B cell (primary cell): ENCODE results near the gene CRTC1. TPM values are rescaled to one million over a fixed set of nuclear protein-coding genes. Genes with fewer than 3 reads are reported as not detected.

Experiments used
- ATAC-seq: fragments of 200-7000 bp; cut with Tn5 transposase; one replicate; pipeline ENCODE4 v1.10.0; 2021; ENCODE audit warnings: low read depth, mild to moderate bottlenecking, moderate number of reproducible peaks, moderate library complexity
- CTCF ChIA-PET: fragments of 350-600 bp; sonication (Branson Sonifier 250); formaldehyde crosslinking; loops from one replicate; lab custom pipeline; 2021; ENCODE audit warnings: antibody characterized with exemption, inconsistent platforms; lab: Charles Lee
- POLR2A ChIA-PET: fragments of 350-600 bp; sonication (Branson Sonifier 250); formaldehyde crosslinking; loops from one replicate; lab custom pipeline; 2021; ENCODE audit warnings: antibody characterized with exemption; lab: Charles Lee
- DNase-seq: peaks from one replicate; pipeline ENCODE4 v3.0.0; 2013
- H2AFZ ChIP-seq: 2 replicates; pipeline ENCODE4 v1.6.1; 2012; ENCODE audit warnings: mild to moderate bottlenecking, low read depth, low read length; ENCODE audit not compliant: insufficient read depth, poor library complexity, severe bottlenecking
- H3K27ac ChIP-seq, 2 donors: 1 replicate in 1 of 2; 2 replicates in 1 of 2; pipeline ENCODE4 v1.5.1; 2012 to 2013; ENCODE audit warnings: low read length in 2 of 2, mild to moderate bottlenecking in 2 of 2, moderate library complexity in 1 of 2
- H3K27me3 ChIP-seq, 4 experiments: fragments of 200-600 bp in 1 of 4; sonication (generic) in 1 of 4; replicated peaks in 1 of 4; 1 replicate in 2 of 4; 2 replicates in 2 of 4; pipeline versions ENCODE4 v1.6.1 to v1.7.0; 2013 to 2016; ENCODE audit warnings: low read length in 3 of 4, mild to moderate bottlenecking in 2 of 4, mixed read lengths in 1 of 4, moderate library complexity in 1 of 4; ENCODE audit not compliant: insufficient read depth in 4 of 4, control insufficient read depth in 3 of 4; ENCODE audit errors: control extremely low read depth in 1 of 4
- H3K36me3 ChIP-seq, 2 experiments: replicated peaks in 1 of 2; 1 replicate in 1 of 2; 2 replicates in 1 of 2; pipeline versions ENCODE4 v1.6.1 to v1.7.1; 2013; ENCODE audit warnings: low read length in 1 of 2; ENCODE audit not compliant: insufficient read depth in 2 of 2, control insufficient read depth in 1 of 2; ENCODE audit errors: control extremely low read depth in 1 of 2, extremely low read depth in 1 of 2
- H3K4me1 ChIP-seq, 2 donors: fragments of 200-600 bp in 1 of 2; sonication (generic) in 1 of 2; 1 replicate in 1 of 2; 2 replicates in 1 of 2; pipeline versions ENCODE4 v1.5.1 to v1.6.1; 2013 to 2017; ENCODE audit warnings: low read length in 2 of 2; ENCODE audit not compliant: control insufficient read depth in 2 of 2, insufficient read depth in 2 of 2
- H3K4me2 ChIP-seq: replicated peaks from 2 replicates; pipeline ENCODE3; 2012; ENCODE audit warnings: mild to moderate bottlenecking, low read depth, low read length; ENCODE audit not compliant: poor library complexity, severe bottlenecking
- H3K4me3 ChIP-seq, 5 experiments: fragments of 200-600 bp in 1 of 5; sonication (generic) in 1 of 5; 1 replicate in 3 of 5; 2 replicates in 2 of 5; pipeline versions ENCODE4 v1.5.1 to v1.7.0; 2011 to 2016; ENCODE audit warnings: low read length in 4 of 5, mild to moderate bottlenecking in 4 of 5, low read depth in 2 of 5, control low read depth in 1 of 5, moderate library complexity in 1 of 5; ENCODE audit not compliant: insufficient read depth in 1 of 5; ENCODE audit errors: control extremely low read depth in 1 of 5, extremely low read depth in 1 of 5
- H3K79me2 ChIP-seq: fragments of 200-600 bp; sonication (generic); one replicate; pipeline ENCODE4 v1.6.0; 2016; ENCODE audit warnings: low read length; ENCODE audit not compliant: control insufficient read depth, insufficient read depth
- H3K9ac ChIP-seq: fragments of 200-600 bp; sonication (generic); 2 replicates; pipeline ENCODE4 v1.6.1; 2017; ENCODE audit warnings: mild to moderate bottlenecking, low read length, moderate library complexity
- H3K9me3 ChIP-seq, 3 donors: one replicate each; pipeline versions ENCODE4 v1.6.1 to v1.7.1; 2013; ENCODE audit warnings: low read length in 2 of 3; ENCODE audit not compliant: control insufficient read depth in 2 of 3, insufficient read depth in 1 of 3; ENCODE audit errors: control extremely low read depth in 1 of 3
- H4K20me1 ChIP-seq: 2 replicates; pipeline ENCODE4 v1.6.0; 2012; ENCODE audit warnings: mild to moderate bottlenecking, low read length; ENCODE audit not compliant: insufficient read depth, control insufficient read depth, poor library complexity, severe bottlenecking
- H3K27ac Mint-ChIP-seq: one replicate; pipeline ENCODE4 v1.8.0; 2021; ENCODE audit warnings: mixed read lengths
- H3K27me3 Mint-ChIP-seq: one replicate; pipeline ENCODE4 v1.8.0; 2021; ENCODE audit warnings: mixed read lengths
- H3K4me1 Mint-ChIP-seq: one replicate; pipeline ENCODE4 v1.8.0; 2021; ENCODE audit warnings: mixed read lengths
- H3K4me3 Mint-ChIP-seq: one replicate; pipeline ENCODE4 v1.8.0; 2021; ENCODE audit warnings: mixed read lengths
- H3K9me3 Mint-ChIP-seq: one replicate; pipeline ENCODE4 v1.8.0; 2022; ENCODE audit warnings: mixed read lengths; ENCODE audit not compliant: insufficient read depth
- CTCF ChIP-seq: fragments of 200-600 bp; IDR thresholded peaks from one replicate; pipeline ENCODE4 v1.8.0; 2022; ENCODE audit warnings: antibody characterized with exemption, mild to moderate bottlenecking
- EZH2 ChIP-seq: IDR thresholded peaks from 2 replicates; pipeline ENCODE4 v1.6.1; 2012; ENCODE audit warnings: borderline replicate concordance, low read depth, mild to moderate bottlenecking, moderate library complexity, low read length; ENCODE audit not compliant: insufficient read depth, poor library complexity, severe bottlenecking
- WGBS: methylation state at CpG from one replicate; pipeline ENCODE4 v1.1.5; 2013; ENCODE audit warnings: missing lambda C conversion rate; ENCODE audit not compliant: insufficient coverage; 5-methylcytosine and 5-hydroxymethylcytosine counted together
- intact Hi-C: fragments of 100-400 bp; cut with micrococcal nuclease; formaldehyde crosslinking; loops from one replicate; pipeline ENCODE4 v1.10.0; 2022
- polyA plus RNA-seq: library from polyadenylated mRNA; depleted of rRNA; stranded (reverse); fragments of >200 nt; gene quantifications from 2 replicates; pipeline ENCODE4 v1.2.3, GENCODE V29; 2012
- total RNA-seq, 2 donors: library from RNA; stranded (reverse); fragments of 120-200 nt in 1 of 2; gene quantifications; 1 replicate in 1 of 2; 2 replicates in 1 of 2; pipeline versions ENCODE4 v1.2.3 to v1.2.4, GENCODE V29; 2013 to 2022

Gene CRTC1
- total and polyA plus RNA-seq, 2 donors (not counting 1 experiment from before 2014, with no cell fraction given) = 15.9 to 30.1 TPM

GRCh38 chr19:18804139-18804601 lies 120.7 kb downstream of the CRTC1 start:
- no peak overlapping the region for H3K4me3 Mint-ChIP-seq
- CTCF ChIA-PET = no interaction called here
- H3K9me3 Mint-ChIP-seq = no peaks in the 10 kb centered on the region
- Histone ChIP-seq H3K27me3 (peaks cover 0 to 13% (median under 1%) of the 10 kb centered on the region in 4 experiments), H3K4me1 (no peaks in the 10 kb centered on the region), H3K79me2 (no peaks in the 10 kb centered on the region), H3K4me3 (no peak overlapping the region), H3K36me3 (no peaks in the 10 kb centered on the region), H3K9me3 (peaks cover 0 to 16% (median 0%) of the 10 kb centered on the region in 3 donors), H3K27ac (no peak overlapping the region), H3K4me2 (no peak overlapping the region), H2AFZ (no peak overlapping the region), H4K20me1 (no peaks in the 10 kb centered on the region), H3K9ac (no peak overlapping the region)
- DNase-seq (no peak), ATAC-seq (no peak)
- peaks cover 7% of the 10 kb centered on the region for H3K27me3 Mint-ChIP-seq
- TF ChIP-seq CTCF = no peak
- TF ChIP-seq EZH2 = no peak
- 96% methylated on average over 15 of the region's 15 CpGs for WGBS
- no peaks in the 10 kb centered on the region for H3K4me1 Mint-ChIP-seq
- POLR2A ChIA-PET = no interaction called here
- intact Hi-C loops = no loop called here
- no peak overlapping the region for H3K27ac Mint-ChIP-seq

DNA sequence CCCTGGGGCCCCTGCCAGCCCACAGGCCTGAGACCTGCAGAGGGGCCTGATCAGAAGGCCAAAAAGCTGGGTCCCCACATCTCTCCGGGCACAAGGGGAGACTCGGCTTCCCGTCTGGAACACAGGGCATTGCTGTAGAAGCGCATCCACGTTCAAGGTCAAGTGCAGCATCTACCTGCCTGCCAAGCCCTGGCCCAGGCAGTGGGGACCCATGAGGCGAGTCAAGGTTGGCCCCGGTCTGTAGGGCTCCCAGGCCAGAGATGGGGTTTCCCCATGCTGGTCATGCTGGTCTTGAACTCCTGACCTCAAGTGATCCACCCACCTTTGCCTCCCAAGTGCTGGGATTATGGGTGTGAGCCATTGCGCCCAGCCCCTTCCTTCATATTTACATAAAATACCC lies 121.2 kb downstream of the CRTC1 start:
- Histone ChIP-seq H3K4me2 (no peak overlapping the region), H2AFZ (no peak overlapping the region), H3K79me2 (no peaks in the 10 kb centered on the region), H3K4me3 (no peak overlapping the region), H3K4me1 (no peaks in the 10 kb centered on the region), H3K27me3 (peaks cover 0 to 11% (median 0%) of the 10 kb centered on the region in 4 experiments), H3K9me3 (peaks cover 0 to 15% (median 0%) of the 10 kb centered on the region in 3 donors), H3K36me3 (no peaks in the 10 kb centered on the region), H3K27ac (no peak overlapping the region), H4K20me1 (no peaks in the 10 kb centered on the region), H3K9ac (no peak overlapping the region)
- intact Hi-C loops = no loop called here
- 96% methylated on average over 8 of the region's 8 CpGs for WGBS
- Mint-ChIP-seq H3K27me3 (peaks cover 10% of the 10 kb centered on the region), H3K27ac (no peak overlapping the region), H3K4me1 (peaks cover 3% of the 10 kb centered on the region), H3K9me3 (no peaks in the 10 kb centered on the region), H3K4me3 (no peak overlapping the region)
- POLR2A ChIA-PET = no interaction called here
- TF ChIP-seq CTCF = no peak
- TF ChIP-seq EZH2 = no peak
- CTCF ChIA-PET = no interaction called here
- ATAC-seq (no peak), DNase-seq (no peak)
